HCT116 (cell line): Measurements from ENCODE around the gene FAM171A2. TPM values are rescaled to one million over a fixed set of nuclear protein-coding genes. Genes with fewer than 3 reads are reported as not detected.

Experiments
- ATAC-seq: fragments of 200-7000 bp; cut with Tn5 transposase; 2 replicates; pipeline ENCODE4 v1.9.1; 2020; ENCODE audit warnings: mild to moderate bottlenecking, moderate library complexity
- BruUV-seq: library from RNA; stranded (reverse); fragments of 400-500 nt; replicated peaks from 2 replicates; lab custom pipeline; 2021; lab: Mats Ljungman, UMichigan
- CTCF ChIA-PET: fragments of 300-600 bp; sonication (Branson Sonifier 250); formaldehyde crosslinking; loops from one replicate; lab custom pipeline; 2021; ENCODE audit warnings: antibody characterized with exemption; lab: Charles Lee
- POLR2A ChIA-PET: fragments of 300-600, 350-600 bp; sonication (Branson Sonifier 250); formaldehyde crosslinking; loops from one replicate; lab custom pipeline; 2021; ENCODE audit warnings: antibody characterized with exemption; lab: Charles Lee
- RAD21 ChIA-PET, 2 experiments: fragments of 300-600 bp; sonication (Branson Sonifier 250); formaldehyde crosslinking; loops; one replicate each; lab custom pipeline; 2023; ENCODE audit warnings: low total read pairs in 2 of 2; ENCODE audit not compliant: uncharacterized antibody in 2 of 2, unreplicated experiment in 2 of 2, low non-redundant PET in 1 of 2; lab: Charles Lee
- DNase-seq: peaks from one replicate; pipeline ENCODE4 v3.0.0-alpha.2; 2010; ENCODE audit warnings: low read depth, low spot score
- H2AFZ ChIP-seq: fragments of 200-600 bp; shearing (Covaris generic), sonication (generic); 2 replicates; pipeline ENCODE4 v1.6.1; 2017; ENCODE audit warnings: low read depth, mixed run types, mixed read lengths, antibody characterized with exemption, low read length; ENCODE audit not compliant: poor library complexity, severe bottlenecking
- H3K27ac ChIP-seq: 2 replicates; pipeline ENCODE4 v1.5.1; 2012; ENCODE audit warnings: low read depth, low read length
- H3K27me3 ChIP-seq: fragments of 200-600 bp; sonication (generic); 2 replicates; pipeline ENCODE4 v1.6.1; 2016; ENCODE audit warnings: mixed run types, low read length, mixed read lengths; ENCODE audit not compliant: insufficient read depth
- H3K36me3 ChIP-seq, 2 experiments: fragments of 200-500 bp in 1 of 2; fragments of 200-600 bp in 1 of 2; sonication (Bioruptor generic) in 1 of 2; sonication (generic) in 1 of 2; 2 replicates each; pipeline versions ENCODE4 v1.5.1 to v1.6.1; 2014 to 2016; ENCODE audit warnings: low read length in 2 of 2, inconsistent platforms in 1 of 2, mixed read lengths in 1 of 2, mixed run types in 1 of 2; ENCODE audit not compliant: insufficient read depth in 2 of 2, control insufficient read depth in 1 of 2
- H3K4me1 ChIP-seq, 2 experiments: fragments of 200-600 bp in 1 of 2; sonication (generic) in 1 of 2; 2 replicates each; pipeline versions ENCODE4 v1.5.1 to v1.6.1; 2012 to 2017; ENCODE audit warnings: low read length in 2 of 2, inconsistent platforms in 1 of 2, mild to moderate bottlenecking in 1 of 2, mixed read lengths in 1 of 2, mixed run types in 1 of 2, moderate library complexity in 1 of 2; ENCODE audit not compliant: insufficient read depth in 2 of 2, control insufficient read depth in 1 of 2
- H3K4me2 ChIP-seq: fragments of 200-600 bp; sonication (generic); 2 replicates; pipeline ENCODE4 v1.6.1; 2017; ENCODE audit warnings: mixed run types, low read length, mixed read lengths
- H3K4me3 ChIP-seq, 2 experiments: fragments of 200-600 bp in 1 of 2; sonication (generic) in 1 of 2; replicated peaks in 1 of 2; 2 replicates each; pipeline ENCODE4 v1.5.1; 2011 to 2016; ENCODE audit warnings: low read length in 2 of 2, control low read depth in 1 of 2, low read depth in 1 of 2, mild to moderate bottlenecking in 1 of 2, mixed read lengths in 1 of 2, mixed run types in 1 of 2
- H3K79me2 ChIP-seq: fragments of 200-600 bp; sonication (generic); 2 replicates; pipeline ENCODE4 v1.6.1; 2017; ENCODE audit warnings: mild to moderate bottlenecking, mixed run types, low read length, moderate library complexity, mixed read lengths; ENCODE audit not compliant: insufficient read depth
- H3K9ac ChIP-seq: fragments of 200-600 bp; sonication (generic); 2 replicates; pipeline ENCODE4 v1.6.1; 2016; ENCODE audit warnings: low read length, mixed read lengths
- H3K9me2 ChIP-seq: fragments of 200-600 bp; sonication (generic), shearing (Covaris generic); 2 replicates; pipeline ENCODE4 v1.6.1; 2017; ENCODE audit warnings: mixed run types, mild to moderate bottlenecking, moderate library complexity; ENCODE audit not compliant: insufficient read depth
- H3K9me3 ChIP-seq, 2 experiments: fragments of 200-500 bp in 1 of 2; fragments of 200-600 bp in 1 of 2; sonication (Bioruptor generic) in 1 of 2; sonication (generic) in 1 of 2; 2 replicates each; pipeline ENCODE4 v1.6.1; 2014 to 2017; ENCODE audit warnings: low read length in 2 of 2, mixed read lengths in 2 of 2, inconsistent platforms in 1 of 2, low read depth in 1 of 2, mild to moderate bottlenecking in 1 of 2, mixed run types in 1 of 2, moderate library complexity in 1 of 2; ENCODE audit not compliant: control insufficient read depth in 1 of 2, insufficient read depth in 1 of 2
- H4K20me1 ChIP-seq: fragments of 200-600 bp; sonication (generic), shearing (Covaris generic); 2 replicates; pipeline ENCODE4 v1.6.1; 2017; ENCODE audit warnings: mixed run types, mild to moderate bottlenecking, moderate library complexity; ENCODE audit not compliant: insufficient read depth
- CTCF ChIP-seq, 3 experiments: fragments of 200-600 bp in 1 of 3; sonication (generic) in 1 of 3; IDR thresholded peaks in 2 of 3; conservative IDR thresholded peaks in 1 of 3; 2 replicates each; pipeline ENCODE4 v1.5.1; 2012 to 2017; ENCODE audit warnings: low read depth in 2 of 3, low read length in 2 of 3, antibody characterized with exemption in 1 of 3, borderline replicate concordance in 1 of 3, control low read depth in 1 of 3, mild to moderate bottlenecking in 1 of 3, mixed read lengths in 1 of 3, mixed run types in 1 of 3, moderate library complexity in 1 of 3; ENCODE audit not compliant: insufficient read depth in 1 of 3
- MAX ChIP-seq: IDR thresholded peaks from 2 replicates; pipeline ENCODE4 v1.6.1; 2012
- POLR2AphosphoS5 ChIP-seq: IDR thresholded peaks from 2 replicates; pipeline ENCODE4 v1.6.1; 2011; ENCODE audit warnings: mild to moderate bottlenecking, low read depth, low read length, moderate library complexity
- ZNF274 ChIP-seq: fragments of 200-500 bp; sonication (Bioruptor generic); IDR thresholded peaks from 2 replicates; pipeline ENCODE4 v1.6.1; 2014; ENCODE audit warnings: mild to moderate bottlenecking, low read depth, low read length, inconsistent platforms
- intact Hi-C: fragments of 100-400 bp; cut with micrococcal nuclease; formaldehyde crosslinking; loops from 2 replicates; pipeline ENCODE4 v1.10.0; 2022
- total RNA-seq: library from RNA; stranded (reverse); gene quantifications from one replicate; pipeline ENCODE4 v1.2.1, GENCODE V29; 2021; ENCODE audit not compliant: unreplicated experiment
- TF ChIP-seq, protein P1 (sequence below): IDR thresholded peaks from 2 replicates; pipeline ENCODE4 v1.6.1; 2011; ENCODE audit warnings: mild to moderate bottlenecking, low read length, moderate library complexity; ENCODE audit not compliant: insufficient replicate concordance; ENCODE audit errors: extremely low read depth

FAM171A2 gene
- total RNA-seq, 1 experiment from 2014 or later = 18.0 TPM

DNA sequence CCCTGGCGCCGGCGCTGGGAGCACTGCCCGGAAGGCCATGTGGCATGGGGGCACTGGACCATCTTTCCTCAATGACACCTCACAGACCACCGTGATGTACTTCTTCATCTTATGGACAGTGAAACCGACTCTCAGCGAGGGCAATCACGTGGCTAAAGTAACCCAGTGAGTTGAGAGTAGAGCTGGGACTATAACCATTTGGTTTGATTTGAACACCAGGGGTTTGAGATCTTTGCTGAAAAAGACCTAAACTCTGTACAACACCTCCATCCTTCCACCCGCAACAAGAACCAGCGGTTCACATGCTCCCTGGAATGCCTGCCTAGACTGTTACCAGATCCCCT, 22.5 kb upstream of the FAM171A2 start:
- no peak for TF ChIP-seq ZNF274
- no peak for TF ChIP-seq POLR2AphosphoS5
- ATAC-seq (no peak), DNase-seq (no peak)
- H3K9ac ChIP-seq = peak overlapping the region; percentile 77
- H3K79me2 ChIP-seq = no peaks in the 10 kb centered on the region
- H4K20me1 ChIP-seq = no peaks in the 10 kb centered on the region
- H3K9me2 ChIP-seq = no peaks in the 10 kb centered on the region
- H3K36me3 ChIP-seq = no peaks in the 10 kb centered on the region
- H3K27me3 ChIP-seq = no peaks in the 10 kb centered on the region
- RAD21 ChIA-PET = no interaction called here
- intact Hi-C loops = no loop called here
- CTCF ChIA-PET = interaction anchor here (0.9 kb wide), 1 partner anchor 40 kb away, joined by 3 read pairs; no protein-coding TSS in a partner anchor
- no peak overlapping the region for H2AFZ ChIP-seq
- peak overlapping the region; percentile 57 to 67; a peak in 2 of 4 replicates for H3K4me3 ChIP-seq
- POLR2A ChIA-PET = interaction anchor here (1.5 kb wide), 1 partner anchor 8 kb away, joined by 7 read pairs; no protein-coding TSS in a partner anchor
- no TSS peak for BruUV-seq
- H3K27ac ChIP-seq = no peak overlapping the region; the same call in 1 of the 2 replicates
- no peaks in the 10 kb centered on the region for H3K9me3 ChIP-seq
- H3K4me2 ChIP-seq = peak overlapping the region; percentile 98
- peaks cover 4 to 18% of the 10 kb centered on the region in 2 experiments; a peak in 3 of 4 replicates for H3K4me1 ChIP-seq

GRCh38 chr17:44385287-44386181, 21.9 kb upstream of the FAM171A2 start:
- ChIA-PET CTCF (interaction anchor here (0.8 to 1.2 kb wide), 5 partner anchors 10 to 176 kb away, joined by 3 to 9 read pairs (median 3); partner anchors contain the start of gene FAM171A2), POLR2A (interaction anchor here (0.9 to 1.5 kb wide), 4 partner anchors 9 to 22 kb away, joined by 3 to 7 read pairs (median 6); partner anchors contain the start of gene FAM171A2), RAD21 (no interaction called here)
- ATAC-seq (peak; percentile 94), DNase-seq (peak; percentile 61)
- peak overlapping the region; percentile 88 for H2AFZ ChIP-seq
- intact Hi-C loops = no loop called here
- H3K9ac ChIP-seq = peak overlapping the region; percentile 77
- H3K4me2 ChIP-seq = peak overlapping the region; percentile 98
- no peaks in the 10 kb centered on the region for H3K9me2 ChIP-seq
- no peaks in the 10 kb centered on the region for H3K79me2 ChIP-seq
- H3K9me3 ChIP-seq = no peaks in the 10 kb centered on the region
- no peaks in the 10 kb centered on the region for H3K27me3 ChIP-seq
- H4K20me1 ChIP-seq = no peaks in the 10 kb centered on the region
- H3K36me3 ChIP-seq = no peaks in the 10 kb centered on the region
- BruUV-seq = TSS peak; percentile 84
- H3K27ac ChIP-seq = peak overlapping the region; percentile 40; the same call in 1 of the 2 replicates
- TF ChIP-seq, protein P1, sequence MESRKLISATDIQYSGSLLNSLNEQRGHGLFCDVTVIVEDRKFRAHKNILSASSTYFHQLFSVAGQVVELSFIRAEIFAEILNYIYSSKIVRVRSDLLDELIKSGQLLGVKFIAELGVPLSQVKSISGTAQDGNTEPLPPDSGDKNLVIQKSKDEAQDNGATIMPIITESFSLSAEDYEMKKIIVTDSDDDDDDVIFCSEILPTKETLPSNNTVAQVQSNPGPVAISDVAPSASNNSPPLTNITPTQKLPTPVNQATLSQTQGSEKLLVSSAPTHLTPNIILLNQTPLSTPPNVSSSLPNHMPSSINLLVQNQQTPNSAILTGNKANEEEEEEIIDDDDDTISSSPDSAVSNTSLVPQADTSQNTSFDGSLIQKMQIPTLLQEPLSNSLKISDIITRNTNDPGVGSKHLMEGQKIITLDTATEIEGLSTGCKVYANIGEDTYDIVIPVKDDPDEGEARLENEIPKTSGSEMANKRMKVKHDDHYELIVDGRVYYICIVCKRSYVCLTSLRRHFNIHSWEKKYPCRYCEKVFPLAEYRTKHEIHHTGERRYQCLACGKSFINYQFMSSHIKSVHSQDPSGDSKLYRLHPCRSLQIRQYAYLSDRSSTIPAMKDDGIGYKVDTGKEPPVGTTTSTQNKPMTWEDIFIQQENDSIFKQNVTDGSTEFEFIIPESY = peak; percentile 23
- TF ChIP-seq MAX = no peak
- peak; percentile 84 for TF ChIP-seq POLR2AphosphoS5
- peak in 1 of 3 experiments; percentile 10; a peak in 1 of 6 replicates for TF ChIP-seq CTCF (IDR thresholded peaks at IDR 0.05 in 2 of 3, conservative IDR thresholded peaks at IDR 0.05 in 1 of 3; ENCODE audit: borderline replicate concordance in 1 of 3, insufficient read depth in 1 of 3, low read depth in 2 of 3, low read length in 2 of 3)
- H3K4me3 ChIP-seq = peak overlapping the region; percentile 57 to 67
- H3K4me1 ChIP-seq = peaks cover 4 to 18% of the 10 kb centered on the region in 2 experiments; a peak in 3 of 4 replicates
